ENCODE data around the gene HYAL1.
A peak's percentile ranks its signal among the peaks of the same experiment; 100 is the strongest.

Gene HYAL1

GRCh38 chr3:50300681-50301254 lies 2.6 kb downstream of the HYAL1 start:
- no peak overlapping the region for H3K14ac ChIP-seq (ENCODE audit: low read length in 2 of 2)
- H2BK120ac ChIP-seq (ENCODE audit: low read depth, low read length), result no peak overlapping the region
- H2BK5ac ChIP-seq (ENCODE audit: low read depth, low read length, poor library complexity, severe bottlenecking), result no peak overlapping the region
- H3K18ac ChIP-seq (ENCODE audit: low read depth in 1 of 2, low read length in 2 of 2), result no peak overlapping the region
- H4K8ac ChIP-seq (ENCODE audit: low read length), result no peak overlapping the region
- H3K9me3 ChIP-seq (ENCODE audit: control insufficient read depth, low read length), result no peaks in the 10 kb centered on the region
- no peak for DNase-seq
- no peaks in the 10 kb centered on the region for H3K27me3 ChIP-seq (ENCODE audit: control insufficient read depth in 1 of 2, insufficient read depth in 1 of 2, low read length in 2 of 2)
- no peak overlapping the region for H2AFZ ChIP-seq (ENCODE audit: low read depth, low read length)
- H2BK15ac ChIP-seq (ENCODE audit: low read depth, poor library complexity, severe bottlenecking), result no peak overlapping the region
- H2AK5ac ChIP-seq (ENCODE audit: low read length, severe bottlenecking), result no peak overlapping the region
- peak overlapping the region in 1 of 2 experiments; percentile 34 for H2BK12ac ChIP-seq (ENCODE audit: low read length in 2 of 2)
- no peak overlapping the region for H3K23ac ChIP-seq (ENCODE audit: low read length in 2 of 2)
- H3K79me1 ChIP-seq (replicated peaks; ENCODE audit: low read length, poor library complexity, severe bottlenecking), result peaks cover 14% of the 10 kb centered on the region
- H3K9ac ChIP-seq (ENCODE audit: low read length), result peak overlapping the region; percentile 83
- H3K36me3 ChIP-seq (ENCODE audit: control insufficient read depth in 1 of 2, insufficient read depth in 2 of 2, low read depth in 1 of 2, low read length in 2 of 2), result peaks cover 3 to 12% of the 10 kb centered on the region in 2 experiments
- H3K4me3 ChIP-seq (ENCODE audit: insufficient read depth in 1 of 2, low read depth in 1 of 2, low read length in 2 of 2), result peak overlapping the region in 1 of 2 experiments; percentile 73
- WGBS, result 90% methylated on average over 6 of the region's 6 CpGs
- H3K27ac ChIP-seq (ENCODE audit: low read length, poor library complexity, severe bottlenecking), result no peak overlapping the region
- no peak overlapping the region for H3K4ac ChIP-seq (ENCODE audit: low read depth in 1 of 2, low read length in 2 of 2)
- no peak overlapping the region for H4K91ac ChIP-seq (ENCODE audit: low read length)
- H3K4me1 ChIP-seq (ENCODE audit: control insufficient read depth, insufficient read depth, low read depth, low read length), result peaks cover 36% of the 10 kb centered on the region
- H3K4me2 ChIP-seq (ENCODE audit: low read length, poor library complexity, severe bottlenecking), result no peak overlapping the region

- Histone ChIP-seq H3K4me1 (ENCODE audit: control insufficient read depth, insufficient read depth, low read depth, low read length) (peaks cover 36% of the 10 kb centered on the region), H3K27ac (ENCODE audit: low read length, poor library complexity, severe bottlenecking) (peak overlapping the region; percentile 11), H3K4me2 (ENCODE audit: low read length, poor library complexity, severe bottlenecking) (peak overlapping the region; percentile 85), H4K91ac (ENCODE audit: low read length) (peak overlapping the region; percentile 8), H3K9ac (ENCODE audit: low read length) (peak overlapping the region; percentile 83), H2AFZ (ENCODE audit: low read depth, low read length) (no peak overlapping the region), H3K4me3 (ENCODE audit: insufficient read depth in 1 of 2, low read depth in 1 of 2, low read length in 2 of 2) (peak overlapping the region; percentile 48 to 73), H3K23ac (ENCODE audit: low read length in 2 of 2) (no peak overlapping the region), H2BK120ac (ENCODE audit: low read depth, low read length) (no peak overlapping the region), H2BK12ac (ENCODE audit: low read length in 2 of 2) (peak overlapping the region in 1 of 2 experiments; percentile 15), H2AK5ac (ENCODE audit: low read length, severe bottlenecking) (no peak overlapping the region), H2BK5ac (ENCODE audit: low read depth, low read length, poor library complexity, severe bottlenecking) (no peak overlapping the region), H3K27me3 (ENCODE audit: control insufficient read depth in 1 of 2, insufficient read depth in 1 of 2, low read length in 2 of 2) (no peaks in the 10 kb centered on the region), H3K79me1 (replicated peaks; ENCODE audit: low read length, poor library complexity, severe bottlenecking) (peaks cover 14% of the 10 kb centered on the region), H3K4ac (ENCODE audit: low read depth in 1 of 2, low read length in 2 of 2) (peak overlapping the region in 1 of 2 experiments; percentile 47), H3K14ac (ENCODE audit: low read length in 2 of 2) (peak overlapping the region in 1 of 2 experiments; percentile 30), H3K18ac (ENCODE audit: low read depth in 1 of 2, low read length in 2 of 2) (peak overlapping the region; percentile 50 to 71), H3K9me3 (ENCODE audit: control insufficient read depth, low read length) (no peaks in the 10 kb centered on the region), H4K8ac (ENCODE audit: low read length) (peak overlapping the region; percentile 33), H3K36me3 (ENCODE audit: control insufficient read depth in 1 of 2, insufficient read depth in 2 of 2, low read depth in 1 of 2, low read length in 2 of 2) (peaks cover 5 to 12% of the 10 kb centered on the region in 2 experiments), H2BK15ac (ENCODE audit: low read depth, poor library complexity, severe bottlenecking) (no peak overlapping the region)
- peak; percentile 45 for DNase-seq
- WGBS, result 76% methylated on average over 12 of the region's 12 CpGs
These were observed 3.3 kb downstream of the HYAL1 start for GRCh38 chr3:50299929-50300680.

- H2AFZ ChIP-seq (ENCODE audit: low read depth, low read length), result no peak overlapping the region
- H3K4ac ChIP-seq (ENCODE audit: low read depth in 1 of 2, low read length in 2 of 2), result peak overlapping the region in 1 of 2 experiments; percentile 47
- H2BK120ac ChIP-seq (ENCODE audit: low read depth, low read length), result no peak overlapping the region
- H4K91ac ChIP-seq (ENCODE audit: low read length), result peak overlapping the region; percentile 8
- H2BK15ac ChIP-seq (ENCODE audit: low read depth, poor library complexity, severe bottlenecking), result no peak overlapping the region
- H3K36me3 ChIP-seq (ENCODE audit: control insufficient read depth in 1 of 2, insufficient read depth in 2 of 2, low read depth in 1 of 2, low read length in 2 of 2), result peaks cover 5 to 12% of the 10 kb centered on the region in 2 experiments
- no peak overlapping the region for H3K23ac ChIP-seq (ENCODE audit: low read length in 2 of 2)
- no peak overlapping the region for H2BK12ac ChIP-seq (ENCODE audit: low read length in 2 of 2)
- H3K79me1 ChIP-seq (replicated peaks; ENCODE audit: low read length, poor library complexity, severe bottlenecking), result peaks cover 14% of the 10 kb centered on the region
- peak overlapping the region; percentile 83 for H3K9ac ChIP-seq (ENCODE audit: low read length)
- no peak overlapping the region for H2BK5ac ChIP-seq (ENCODE audit: low read depth, low read length, poor library complexity, severe bottlenecking)
- peaks cover 35% of the 10 kb centered on the region for H3K4me1 ChIP-seq (ENCODE audit: control insufficient read depth, insufficient read depth, low read depth, low read length)
- H3K4me2 ChIP-seq (ENCODE audit: low read length, poor library complexity, severe bottlenecking), result peak overlapping the region; percentile 85
- H4K8ac ChIP-seq (ENCODE audit: low read length), result no peak overlapping the region
- H3K27ac ChIP-seq (ENCODE audit: low read length, poor library complexity, severe bottlenecking), result peak overlapping the region; percentile 11
- WGBS, result 2% methylated on average over 12 of the region's 12 CpGs
- H3K18ac ChIP-seq (ENCODE audit: low read depth in 1 of 2, low read length in 2 of 2), result peak overlapping the region; percentile 50 to 71
- H3K9me3 ChIP-seq (ENCODE audit: control insufficient read depth, low read length), result no peaks in the 10 kb centered on the region
- no peak for DNase-seq
- no peaks in the 10 kb centered on the region for H3K27me3 ChIP-seq (ENCODE audit: control insufficient read depth in 1 of 2, insufficient read depth in 1 of 2, low read length in 2 of 2)
- H2AK5ac ChIP-seq (ENCODE audit: low read length, severe bottlenecking), result no peak overlapping the region
- H3K4me3 ChIP-seq (ENCODE audit: insufficient read depth in 1 of 2, low read depth in 1 of 2, low read length in 2 of 2), result peak overlapping the region; percentile 48 to 73
- H3K14ac ChIP-seq (ENCODE audit: low read length in 2 of 2), result peak overlapping the region in 1 of 2 experiments; percentile 11
These were observed 3.8 kb downstream of the HYAL1 start for GRCh38 chr3:50299638-50299928.
